ENCODE measurements around the gene KATNA1.

DNA sequence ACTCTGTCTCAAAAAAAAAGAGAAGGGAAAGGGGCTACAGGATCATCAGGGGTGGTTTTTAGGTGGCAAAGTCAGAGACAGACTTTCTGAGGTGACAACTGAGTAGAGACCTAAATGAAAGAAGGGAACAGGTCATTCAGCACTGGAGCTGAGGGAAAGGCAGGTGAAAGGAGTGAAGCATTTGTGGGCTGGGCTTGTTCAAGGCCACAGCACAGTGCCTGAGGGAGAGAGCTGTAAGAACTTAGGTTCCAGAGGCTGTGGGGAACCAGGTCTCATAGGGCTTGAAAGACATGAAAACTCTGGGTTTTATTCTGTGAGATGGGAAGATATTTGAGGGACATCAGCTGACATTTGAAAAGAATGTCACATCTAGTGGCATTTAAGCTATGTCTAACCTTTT is 20.8 kb downstream of the KATNA1 start:
- TF ChIP-seq EP300 (IDR thresholded peaks at IDR 0.05) = no peak
- TF ChIP-seq, protein P1, sequence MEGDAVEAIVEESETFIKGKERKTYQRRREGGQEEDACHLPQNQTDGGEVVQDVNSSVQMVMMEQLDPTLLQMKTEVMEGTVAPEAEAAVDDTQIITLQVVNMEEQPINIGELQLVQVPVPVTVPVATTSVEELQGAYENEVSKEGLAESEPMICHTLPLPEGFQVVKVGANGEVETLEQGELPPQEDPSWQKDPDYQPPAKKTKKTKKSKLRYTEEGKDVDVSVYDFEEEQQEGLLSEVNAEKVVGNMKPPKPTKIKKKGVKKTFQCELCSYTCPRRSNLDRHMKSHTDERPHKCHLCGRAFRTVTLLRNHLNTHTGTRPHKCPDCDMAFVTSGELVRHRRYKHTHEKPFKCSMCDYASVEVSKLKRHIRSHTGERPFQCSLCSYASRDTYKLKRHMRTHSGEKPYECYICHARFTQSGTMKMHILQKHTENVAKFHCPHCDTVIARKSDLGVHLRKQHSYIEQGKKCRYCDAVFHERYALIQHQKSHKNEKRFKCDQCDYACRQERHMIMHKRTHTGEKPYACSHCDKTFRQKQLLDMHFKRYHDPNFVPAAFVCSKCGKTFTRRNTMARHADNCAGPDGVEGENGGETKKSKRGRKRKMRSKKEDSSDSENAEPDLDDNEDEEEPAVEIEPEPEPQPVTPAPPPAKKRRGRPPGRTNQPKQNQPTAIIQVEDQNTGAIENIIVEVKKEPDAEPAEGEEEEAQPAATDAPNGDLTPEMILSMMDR (IDR thresholded peaks at IDR 0.05) = no peak
